Ammon's horn (tissue), 1 donor: ENCODE results near the gene EEFSEC.
"Not testable (repeated sequence)": the region's sequence is repeated elsewhere in the genome, so short reads cannot be mapped to it uniquely, and the experiment has no call there.

Experiments
- DNase-seq: peaks from one replicate; pipeline ENCODE4 v3.0.0-alpha.2; 2016; ENCODE audit warnings: low spot score

Gene EEFSEC

DNA sequence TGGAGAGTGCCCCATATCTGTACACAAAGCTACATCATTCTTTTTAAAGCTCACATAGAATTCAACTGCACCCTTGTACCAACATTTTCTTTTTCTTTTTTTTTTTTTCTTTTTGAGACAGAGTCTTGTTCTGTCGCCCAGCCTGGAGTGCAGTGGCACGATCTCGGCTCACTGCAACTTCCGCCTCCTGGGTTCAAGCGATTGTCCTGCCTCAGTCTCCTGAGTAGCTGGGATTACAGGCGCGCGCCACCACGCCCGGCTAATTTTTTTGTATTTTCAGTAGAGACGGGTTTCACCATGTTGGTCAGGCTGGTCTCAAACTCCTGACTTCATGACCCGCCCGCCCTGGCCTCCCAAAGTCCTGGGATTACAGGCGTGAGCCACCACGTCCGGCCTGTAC lies 1.1 kb downstream of the EEFSEC start:
- DNase-seq, result not testable (repeated sequence)

DNA sequence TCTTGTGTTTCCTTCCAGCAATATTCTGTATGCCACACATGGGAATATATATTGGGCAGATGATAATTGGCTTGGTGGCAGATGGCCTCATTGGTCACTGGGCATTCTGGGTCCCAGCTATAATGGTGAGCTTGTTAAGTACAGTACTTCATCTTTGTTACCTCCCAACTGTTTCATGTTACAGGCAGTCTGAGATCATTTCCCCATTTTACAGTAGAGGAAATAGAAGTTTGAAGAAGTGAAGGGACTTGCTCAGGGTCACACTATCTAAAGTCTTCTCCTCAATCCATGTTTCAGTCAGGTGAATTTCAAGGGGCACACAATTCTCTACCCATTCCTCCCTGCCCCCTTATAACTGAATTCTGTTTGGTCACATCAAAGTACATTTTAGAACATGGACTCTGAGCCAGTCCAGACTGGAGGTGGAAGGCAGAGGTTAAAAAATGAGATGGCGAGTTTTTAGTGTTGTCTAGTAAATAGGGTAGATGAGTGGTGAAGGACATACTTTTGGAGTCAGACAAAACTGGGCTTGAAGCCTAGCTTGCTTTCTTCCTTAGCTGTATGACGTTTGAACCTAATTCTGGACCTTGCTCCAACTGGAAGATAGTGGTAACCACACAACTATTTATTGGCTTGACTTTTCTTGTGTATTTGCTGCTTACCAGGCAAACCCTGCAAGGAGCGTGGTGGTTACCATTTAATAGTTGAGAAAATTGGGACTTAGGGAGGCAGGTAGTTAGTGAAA lies 2.5 kb downstream of the EEFSEC start:
- no peak for DNase-seq

- DNase-seq, result no peak
These were observed 7.4 kb downstream of the EEFSEC start for GRCh38 chr3:128160661-128161060.

DNA sequence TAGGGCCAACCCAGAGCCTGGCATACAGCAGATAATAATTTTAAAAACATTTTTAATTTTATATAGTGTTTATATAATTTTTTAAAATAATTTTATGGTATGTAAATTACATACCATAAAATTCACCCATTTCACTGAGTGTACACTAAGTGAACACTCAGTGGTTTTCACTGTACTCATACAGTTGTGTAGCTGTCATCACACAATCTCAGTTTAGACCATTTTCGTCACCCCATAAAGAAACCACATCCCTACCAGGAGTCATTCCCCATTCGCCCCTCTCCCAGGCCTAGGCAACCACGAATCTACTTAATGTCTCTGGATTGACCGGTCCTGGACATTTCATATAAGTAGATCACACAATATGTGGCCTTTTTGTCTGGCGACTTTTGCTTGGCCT lies 10.2 kb downstream of the EEFSEC start:
- no peak for DNase-seq

- DNase-seq, result no peak
These were observed 13.7 kb downstream of the EEFSEC start for GRCh38 chr3:128166971-128167453.

- DNase-seq, result no peak
These were observed 14.3 kb downstream of the EEFSEC start for GRCh38 chr3:128167646-128167972.

DNA sequence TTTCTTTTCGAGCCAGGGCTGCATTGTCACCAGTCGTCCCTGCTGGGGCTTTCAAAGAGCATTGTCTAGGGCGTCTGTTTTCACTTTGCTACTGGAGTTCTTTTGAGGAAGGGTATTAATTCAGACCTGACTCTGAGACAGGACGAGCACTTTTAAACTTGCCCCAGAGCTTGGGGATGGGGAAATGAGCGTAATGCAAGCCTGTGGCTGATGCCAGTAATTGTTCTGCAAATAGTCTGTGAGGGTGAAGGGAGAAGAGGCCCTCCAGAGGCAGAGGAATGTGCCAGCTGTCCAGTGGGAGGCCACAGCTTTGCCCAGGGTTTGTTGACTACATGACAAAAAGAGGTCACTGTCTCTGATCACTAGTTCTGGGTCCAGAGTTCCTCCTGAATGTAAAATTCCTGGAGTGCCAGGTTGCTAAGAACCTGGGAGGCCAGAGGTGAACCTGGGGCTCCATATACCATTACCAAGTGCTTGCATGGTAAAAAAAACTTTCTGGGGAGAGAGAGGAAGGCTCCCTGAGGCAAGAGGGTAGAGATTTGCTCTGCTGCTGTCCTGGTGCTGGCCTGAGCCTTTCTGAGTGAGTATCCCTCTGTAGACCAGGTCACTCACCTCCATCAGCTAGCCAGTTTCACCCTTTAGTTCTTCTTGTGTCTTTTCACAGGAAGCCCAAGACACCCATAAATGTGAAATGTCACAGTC lies 14.8 kb downstream of the EEFSEC start:
- DNase-seq, result no peak

DNA sequence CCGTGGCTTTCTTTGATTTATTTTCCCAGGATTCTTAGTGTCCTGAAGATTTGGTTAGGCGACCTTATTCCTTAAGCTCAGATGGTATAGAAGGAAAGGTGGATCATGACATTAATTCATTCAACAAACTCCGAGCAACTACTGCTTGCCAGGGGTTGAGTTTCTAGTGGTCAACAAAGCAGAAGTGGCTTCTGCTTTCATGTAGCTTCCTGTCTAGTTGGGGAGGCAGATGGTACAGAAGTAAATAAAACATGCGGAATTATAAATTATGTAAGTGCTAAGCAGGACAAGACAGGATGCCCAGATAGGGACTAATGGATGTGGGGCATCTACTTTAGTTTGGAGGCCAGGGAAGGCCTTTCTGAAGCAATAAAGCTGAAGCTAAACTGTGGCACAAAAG lies 15.6 kb downstream of the EEFSEC start:
- no peak for DNase-seq

GRCh38 chr3:128170866-128171516 lies 17.7 kb downstream of the EEFSEC start:
- peak; percentile 86 for DNase-seq

DNA sequence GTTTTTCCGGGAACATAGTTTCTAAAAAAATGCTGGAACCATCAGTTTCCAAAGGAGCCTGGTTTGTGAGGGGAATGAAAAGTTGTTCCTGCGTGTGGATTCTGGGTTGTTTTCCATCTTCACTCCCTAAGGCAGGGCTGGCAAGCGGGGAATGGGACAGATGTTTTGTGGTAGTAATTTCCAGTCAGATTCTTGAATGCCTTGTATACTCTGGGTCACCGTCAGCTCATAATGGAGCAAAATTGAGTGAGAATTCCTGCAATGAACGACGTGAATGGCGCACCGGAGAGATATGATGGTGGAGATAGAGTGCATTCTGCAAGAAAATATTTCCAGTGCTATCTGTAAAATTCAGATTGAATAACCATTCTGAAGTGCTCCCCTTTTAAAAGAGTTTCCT lies 19.9 kb downstream of the EEFSEC start:
- DNase-seq, result no peak

GRCh38 chr3:128173849-128174248 lies 20.6 kb downstream of the EEFSEC start:
- DNase-seq, result no peak

DNA sequence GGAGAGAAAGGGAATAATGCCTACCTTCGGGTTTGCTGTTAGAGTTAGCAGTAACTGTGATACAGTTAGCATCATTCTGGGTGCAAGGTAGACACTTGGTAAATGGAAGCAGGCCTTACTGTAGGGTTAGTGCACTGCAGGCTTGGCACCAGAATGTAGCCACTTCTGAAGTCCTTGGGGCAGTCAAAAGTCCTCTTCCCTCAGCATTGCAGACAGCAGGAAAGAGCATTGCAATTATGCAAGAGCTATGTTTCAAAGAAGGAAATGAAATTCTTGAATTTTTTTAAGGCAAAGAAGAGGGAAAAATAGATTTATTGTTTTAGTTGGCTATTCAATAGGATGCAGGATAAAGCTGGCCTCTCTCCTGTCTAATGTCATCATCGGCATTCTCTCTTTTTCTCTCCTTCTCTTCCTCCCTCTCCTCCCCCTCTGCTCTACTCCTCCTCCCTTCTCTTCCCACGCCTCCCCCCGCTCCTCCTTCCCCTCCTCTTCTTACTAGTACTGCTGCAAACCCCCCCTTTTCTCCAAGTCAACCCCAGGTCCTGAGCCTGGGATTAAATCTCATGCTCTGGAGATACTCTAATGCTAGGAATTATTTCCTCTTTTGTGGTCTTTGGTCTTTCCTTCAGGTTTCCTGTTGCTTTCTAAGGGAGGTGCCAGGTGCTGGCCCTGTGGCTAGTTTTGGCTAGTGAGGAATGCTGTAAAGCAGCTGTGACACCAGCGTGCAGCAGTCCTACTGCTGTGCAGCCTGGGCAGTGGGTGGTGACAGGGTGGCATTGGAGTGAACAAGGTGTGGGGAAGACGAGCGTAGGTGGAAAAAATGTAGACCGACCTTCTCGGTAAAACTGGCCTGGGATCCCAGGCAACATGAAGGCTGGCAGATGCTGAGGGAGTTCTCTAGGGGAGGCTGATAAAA lies 21.7 kb downstream of the EEFSEC start:
- no peak for DNase-seq

- no peak for DNase-seq
These were observed 22.5 kb downstream of the EEFSEC start for GRCh38 chr3:128175768-128176167.

- DNase-seq, result no peak
These were observed 23.1 kb downstream of the EEFSEC start for GRCh38 chr3:128176276-128176833.

- no peak for DNase-seq
These were observed 24.6 kb downstream of the EEFSEC start for GRCh38 chr3:128177865-128178264.

DNA sequence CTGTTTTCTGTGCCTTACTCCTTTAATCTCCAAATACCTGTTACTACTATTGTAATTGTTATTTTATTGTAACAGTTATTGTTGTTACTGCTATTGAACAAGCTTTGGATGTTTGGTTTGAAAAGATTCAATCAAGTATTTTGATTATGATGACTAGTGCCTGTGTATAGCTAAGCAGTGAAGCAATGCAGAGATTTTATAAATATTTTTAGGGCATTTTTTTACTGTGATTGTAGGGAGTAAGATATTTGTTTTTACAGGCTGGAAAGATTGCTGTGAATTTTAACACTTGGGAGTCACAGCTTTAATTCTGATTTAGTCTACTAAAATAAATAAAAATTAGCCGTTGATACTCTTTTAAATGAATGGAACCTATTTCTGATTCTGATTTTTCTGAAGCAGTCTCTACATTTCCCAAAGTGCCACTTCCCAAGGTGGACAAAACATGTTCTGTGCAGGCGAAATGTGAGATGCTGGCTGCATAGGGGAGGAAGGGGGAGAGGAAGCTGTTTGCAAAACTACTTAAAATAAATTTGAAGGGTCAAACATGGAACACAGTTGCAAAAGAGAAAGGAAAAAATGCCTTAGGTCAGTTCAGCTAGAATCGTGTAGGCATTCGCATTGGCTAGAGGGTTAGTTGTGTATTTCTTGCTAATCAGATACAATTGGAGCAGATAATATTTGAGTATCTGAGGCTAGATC lies 25.7 kb downstream of the EEFSEC start:
- DNase-seq, result no peak

DNA sequence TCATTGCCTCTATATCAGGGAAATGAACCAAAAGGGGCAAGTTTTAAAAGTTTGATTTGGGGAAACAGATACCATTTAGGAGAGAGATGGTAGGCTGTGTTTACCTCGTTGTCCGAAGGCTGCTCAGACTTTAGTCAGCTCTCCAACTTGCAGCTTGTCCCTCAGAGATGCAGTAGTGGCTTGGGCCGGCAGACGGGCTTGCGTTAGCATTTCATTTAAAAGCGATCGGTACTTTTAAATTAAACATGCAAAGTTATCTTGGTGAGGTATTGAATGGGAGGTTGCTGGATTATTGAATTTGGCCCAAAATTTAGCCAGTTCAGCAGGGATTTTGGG lies 26.2 kb downstream of the EEFSEC start:
- no peak for DNase-seq

- no peak for DNase-seq
These were observed 27.2 kb downstream of the EEFSEC start for GRCh38 chr3:128180436-128180835.

GRCh38 chr3:128180913-128181312 lies 27.6 kb downstream of the EEFSEC start:
- DNase-seq, result no peak

- no peak for DNase-seq
These were observed 29.4 kb downstream of the EEFSEC start for GRCh38 chr3:128182656-128183055.
